ENCODE data around the gene LSS.
A peak's percentile ranks its signal among the peaks of the same experiment; 100 is the strongest.

Gene LSS

GRCh38 chr21:46165098-46165497 lies 63.5 kb downstream of the LSS start:
- no peak for DNase-seq

- no peak for DNase-seq
Observed at GRCh38 chr21:46163380-46163779, 65.2 kb downstream of the LSS start.

- no peak for DNase-seq
Observed at GRCh38 chr21:46161633-46162592, 66.7 kb downstream of the LSS start.

GRCh38 chr21:46160907-46161632 lies 67.5 kb downstream of the LSS start:
- DNase-seq, result no peak

- no peak for DNase-seq
Observed at GRCh38 chr21:46160657-46160906, 68.0 kb downstream of the LSS start.

- no peak for DNase-seq
Observed at GRCh38 chr21:46159841-46160656, 68.5 kb downstream of the LSS start.

GRCh38 chr21:46159390-46159789 lies 69.2 kb downstream of the LSS start:
- DNase-seq, result no peak

GRCh38 chr21:46158666-46159300 lies 69.8 kb downstream of the LSS start:
- no peak for DNase-seq

GRCh38 chr21:46157987-46158451 lies 70.6 kb downstream of the LSS start:
- DNase-seq, result no peak

- no peak for DNase-seq
Observed at GRCh38 chr21:46157396-46157986, 71.1 kb downstream of the LSS start.

- DNase-seq, result no peak
Observed at GRCh38 chr21:46156678-46157077, 71.9 kb downstream of the LSS start.

- DNase-seq, result no peak
Observed at GRCh38 chr21:46156378-46156645, 72.3 kb downstream of the LSS start.

GRCh38 chr21:46155514-46156377 lies 72.8 kb downstream of the LSS start, which contains the start of gene FTCD:
FTCD (minus strand) TSS chr21:46155579; CDS start chr21:46155523, 56 bp downstream.
- DNase-seq, result no peak

GRCh38 chr21:46154955-46155513 lies 73.5 kb downstream of the LSS start:
- no peak for DNase-seq

- no peak for DNase-seq
Observed at GRCh38 chr21:46154155-46154954, 74.2 kb downstream of the LSS start.

GRCh38 chr21:46153247-46154154 lies 75.1 kb downstream of the LSS start:
- DNase-seq, result peak; percentile 38

GRCh38 chr21:46152927-46153246 lies 75.7 kb downstream of the LSS start:
- DNase-seq, result no peak

GRCh38 chr21:46151989-46152926 lies 76.3 kb downstream of the LSS start:
- no peak for DNase-seq
